ENCODE data around the gene LRP6. TPM values are rescaled to one million over a fixed set of nuclear protein-coding genes. Genes with fewer than 3 reads are reported as not detected.

The LRP6 gene
- total RNA-seq, 1 experiment from 2014 or later: 62.4 TPM

DNA sequence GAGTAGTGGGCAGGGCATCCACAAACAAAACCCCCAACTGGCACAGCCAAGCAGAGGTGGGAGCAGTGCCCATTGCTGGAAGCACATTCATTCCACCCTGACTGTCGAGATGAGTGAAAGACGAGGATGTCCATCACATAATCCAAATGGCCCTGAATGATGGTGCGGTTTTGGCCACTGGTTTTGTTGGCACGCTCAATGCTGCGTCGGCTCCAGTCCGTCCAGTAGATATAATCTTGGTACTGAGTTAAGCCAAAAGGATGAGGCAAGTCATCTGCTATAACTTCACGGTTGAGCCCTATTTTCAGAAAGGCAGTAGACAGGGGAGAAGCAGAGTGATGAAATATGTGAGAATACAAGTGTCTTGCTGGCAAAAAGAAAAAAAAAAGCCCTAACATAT, 108.0 kb downstream of the LRP6 start:
- TF ChIP-seq, protein P1, sequence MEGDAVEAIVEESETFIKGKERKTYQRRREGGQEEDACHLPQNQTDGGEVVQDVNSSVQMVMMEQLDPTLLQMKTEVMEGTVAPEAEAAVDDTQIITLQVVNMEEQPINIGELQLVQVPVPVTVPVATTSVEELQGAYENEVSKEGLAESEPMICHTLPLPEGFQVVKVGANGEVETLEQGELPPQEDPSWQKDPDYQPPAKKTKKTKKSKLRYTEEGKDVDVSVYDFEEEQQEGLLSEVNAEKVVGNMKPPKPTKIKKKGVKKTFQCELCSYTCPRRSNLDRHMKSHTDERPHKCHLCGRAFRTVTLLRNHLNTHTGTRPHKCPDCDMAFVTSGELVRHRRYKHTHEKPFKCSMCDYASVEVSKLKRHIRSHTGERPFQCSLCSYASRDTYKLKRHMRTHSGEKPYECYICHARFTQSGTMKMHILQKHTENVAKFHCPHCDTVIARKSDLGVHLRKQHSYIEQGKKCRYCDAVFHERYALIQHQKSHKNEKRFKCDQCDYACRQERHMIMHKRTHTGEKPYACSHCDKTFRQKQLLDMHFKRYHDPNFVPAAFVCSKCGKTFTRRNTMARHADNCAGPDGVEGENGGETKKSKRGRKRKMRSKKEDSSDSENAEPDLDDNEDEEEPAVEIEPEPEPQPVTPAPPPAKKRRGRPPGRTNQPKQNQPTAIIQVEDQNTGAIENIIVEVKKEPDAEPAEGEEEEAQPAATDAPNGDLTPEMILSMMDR (conservative IDR thresholded peaks at IDR 0.05): no peak
- H3K56ac ChIP-seq (ENCODE audit: insufficient read length, low read depth, low read length): no peak overlapping the region
- no peak overlapping the region for H3K23ac ChIP-seq (ENCODE audit: insufficient read length, low read depth, low read length)
- Mint-ChIP-seq H3K27ac (peak overlapping the region in 2 of 3 experiments; percentile 39 to 49; a peak in 2 of 7 replicates), H3K36me3 (ENCODE audit: insufficient read depth in 1 of 3, low read depth in 3 of 3) (peaks cover 19 to 69% (median 52%) of the 10 kb centered on the region in 3 experiments; a peak in 6 of 7 replicates), H3K4me1 (no peaks in the 10 kb centered on the region), H3K27me3 (ENCODE audit: low read depth) (no peaks in the 10 kb centered on the region), H3K4me3 (no peak overlapping the region), H3K9me3 (no peaks in the 10 kb centered on the region)
- no peak for DNase-seq
- no peak overlapping the region for H3K9ac ChIP-seq (ENCODE audit: extremely low read depth, insufficient read length, low read length)
- H2BK5ac ChIP-seq (ENCODE audit: insufficient read length, low read length): no peak overlapping the region
- H3T11ph ChIP-seq (ENCODE audit: low read length): no peak overlapping the region
- H3K4ac ChIP-seq (ENCODE audit: low read depth, low read length): no peak overlapping the region
- H3K9me3 ChIP-seq (ENCODE audit: control insufficient read depth, low read depth, low read length): no peaks in the 10 kb centered on the region
- no peaks in the 10 kb centered on the region for H3K4me1 ChIP-seq (ENCODE audit: insufficient read depth, low read length)
- no peak overlapping the region for H2BK120ac ChIP-seq (ENCODE audit: low read depth, low read length, poor library complexity, severe bottlenecking)
- no peak overlapping the region for H2BK15ac ChIP-seq (ENCODE audit: low read depth, low read length)
- no peaks in the 10 kb centered on the region for H3K79me1 ChIP-seq (ENCODE audit: insufficient read depth, low read depth, low read length, poor library complexity, severe bottlenecking)
- H3K4me2 ChIP-seq (ENCODE audit: insufficient read depth, insufficient read length, low read length): no peak overlapping the region
- no peak overlapping the region for H4K8ac ChIP-seq (replicated peaks; ENCODE audit: insufficient read length, low read depth, low read length)
- no peaks in the 10 kb centered on the region for H3K79me2 ChIP-seq (ENCODE audit: insufficient read depth, low read length)
- no peak overlapping the region for H2BK20ac ChIP-seq (ENCODE audit: low read depth, low read length, poor library complexity, severe bottlenecking)
- H2AK5ac ChIP-seq (ENCODE audit: insufficient read length, low read length): no peak overlapping the region
- H4K91ac ChIP-seq (ENCODE audit: insufficient read length, low read depth, low read length): no peak overlapping the region
- no peak overlapping the region for H3K18ac ChIP-seq (ENCODE audit: insufficient read length, low read depth, low read length)
- no peaks in the 10 kb centered on the region for H3K27me3 ChIP-seq (ENCODE audit: insufficient read depth, low read length)
- no peak overlapping the region for H2BK12ac ChIP-seq (ENCODE audit: insufficient read length, low read depth, low read length)
- no peaks in the 10 kb centered on the region for H3K23me2 ChIP-seq (ENCODE audit: insufficient read length, low read depth, low read length, poor library complexity, severe bottlenecking)
- no CpG with 5 or more reads among the region's 8 CpGs for WGBS (ENCODE audit: extremely low coverage, insufficient read length, low lambda C conversion rate)
- H4K20me1 ChIP-seq (ENCODE audit: control insufficient read depth, insufficient read depth, insufficient read length): no peaks in the 10 kb centered on the region
- no peak overlapping the region for H3K27ac ChIP-seq (ENCODE audit: insufficient read length, low read depth, low read length)
- H4K5ac ChIP-seq (ENCODE audit: insufficient read length, low read depth, low read length): no peak overlapping the region
- H2AFZ ChIP-seq (ENCODE audit: low read length): no peak overlapping the region
- H3K14ac ChIP-seq (ENCODE audit: insufficient read depth, low read length): no peak overlapping the region
